PC-9 (cell line): ENCODE data around the gene FHL1. TPM values are rescaled to one million over a fixed set of nuclear protein-coding genes. Genes with fewer than 3 reads are reported as not detected.

Experiments
- BruUV-seq: library from RNA; stranded (reverse); fragments of 400-500 nt; replicated peaks from 2 replicates; lab custom pipeline; 2021; lab: Mats Ljungman, UMichigan
- CTCF ChIA-PET: fragments of 300-600 bp; sonication (Branson Sonifier 250); formaldehyde crosslinking; loops from one replicate; lab custom pipeline; 2022; ENCODE audit warnings: antibody characterized with exemption; lab: Charles Lee
- POLR2A ChIA-PET: fragments of 300-600 bp; sonication (Branson Sonifier 250); formaldehyde crosslinking; loops from one replicate; lab custom pipeline; 2022; ENCODE audit warnings: antibody characterized with exemption; ENCODE audit not compliant: unreplicated experiment; lab: Charles Lee
- DNase-seq, 2 experiments: peaks; one replicate each; pipeline versions ENCODE4 v3.0.0 to v3.0.0-alpha.2; 2015 to 2022; ENCODE audit warnings: mixed read lengths in 1 of 2
- H2AFZ ChIP-seq: fragments of 200-600 bp; sonication (generic); 2 replicates; pipeline ENCODE4 v1.8.1; 2017; ENCODE audit warnings: antibody characterized with exemption
- H3F3A ChIP-seq: fragments of 200-600 bp; sonication (generic); 2 replicates; pipeline ENCODE4 v1.8.1; 2017; ENCODE audit warnings: antibody characterized with exemption, mild to moderate bottlenecking, low read depth; ENCODE audit not compliant: insufficient read depth
- H3K27ac ChIP-seq: fragments of 200-600 bp; sonication (generic); 2 replicates; pipeline ENCODE4 v1.6.1; 2016; ENCODE audit warnings: mixed run types
- H3K27me3 ChIP-seq: fragments of 200-600 bp; sonication (generic); 2 replicates; pipeline ENCODE4 v1.6.1; 2016; ENCODE audit warnings: low read depth, mixed run types; ENCODE audit not compliant: insufficient read depth
- H3K36me3 ChIP-seq: fragments of 200-600 bp; sonication (generic); 2 replicates; pipeline ENCODE4 v1.6.1; 2016; ENCODE audit warnings: low read depth, mixed run types
- H3K4me1 ChIP-seq: fragments of 200-600 bp; sonication (generic); replicated peaks from 2 replicates; pipeline ENCODE4 v1.6.1; 2016; ENCODE audit warnings: mixed run types; ENCODE audit not compliant: insufficient read depth
- H3K4me2 ChIP-seq: fragments of 200-600 bp; sonication (generic); 2 replicates; pipeline ENCODE4 v1.6.1; 2017; ENCODE audit warnings: mixed run types
- H3K4me3 ChIP-seq: fragments of 200-600 bp; sonication (generic); 2 replicates; pipeline ENCODE4 v1.6.1; 2016; ENCODE audit warnings: mixed run types
- H3K79me2 ChIP-seq: fragments of 200-600 bp; sonication (generic); 2 replicates; pipeline ENCODE4 v1.6.1; 2017; ENCODE audit warnings: low read depth, mixed run types
- H3K9me2 ChIP-seq: fragments of 200-600 bp; sonication (generic); 2 replicates; pipeline ENCODE4 v1.8.1; 2017; ENCODE audit warnings: mild to moderate bottlenecking; ENCODE audit not compliant: insufficient read depth
- H3K9me3 ChIP-seq: fragments of 200-600 bp; sonication (generic); 2 replicates; pipeline ENCODE4 v1.8.1; 2016; ENCODE audit warnings: low read depth; ENCODE audit not compliant: insufficient read depth
- H4K20me1 ChIP-seq: fragments of 200-600 bp; sonication (generic); 2 replicates; pipeline ENCODE4 v1.8.1; 2017; ENCODE audit not compliant: insufficient read depth
- CTCF ChIP-seq: fragments of 200-600 bp; sonication (generic); conservative IDR thresholded peaks from 2 replicates; pipeline ENCODE4 v1.6.1; 2017; ENCODE audit warnings: mixed run types, antibody characterized with exemption, mild to moderate bottlenecking, moderate library complexity
- EZH2 ChIP-seq: fragments of 200-600 bp; sonication (generic); IDR thresholded peaks from 2 replicates; pipeline ENCODE4 v1.8.0; 2017; ENCODE audit warnings: antibody characterized with exemption, low read depth
- intact Hi-C: fragments of 100-400 bp; cut with micrococcal nuclease; formaldehyde crosslinking; loops from one replicate; pipeline ENCODE4 v1.10.0; 2022; ENCODE audit not compliant: unreplicated experiment
- total RNA-seq: library from RNA; stranded (reverse); gene quantifications from 2 replicates; pipeline ENCODE4 v1.2.3, GENCODE V29; 2021

FHL1 gene
- total RNA-seq, 1 experiment from 2014 or later: 0.65 TPM

GRCh38 chrX:136192135-136192534, 44.8 kb downstream of the FHL1 start:
- no TSS peak for BruUV-seq
- DNase-seq: no peak
- Histone ChIP-seq H3K27ac (no peak overlapping the region), H3K4me3 (no peak overlapping the region), H3K27me3 (no peaks in the 10 kb centered on the region), H4K20me1 (no peaks in the 10 kb centered on the region), H3K79me2 (no peaks in the 10 kb centered on the region), H3K4me2 (no peak overlapping the region), H3K9me2 (no peaks in the 10 kb centered on the region), H3F3A (no peaks in the 10 kb centered on the region), H3K4me1 (no peaks in the 10 kb centered on the region), H3K36me3 (no peaks in the 10 kb centered on the region), H2AFZ (no peak overlapping the region), H3K9me3 (no peaks in the 10 kb centered on the region)
- intact Hi-C loops: no loop called here
- CTCF ChIA-PET: no interaction called here
- POLR2A ChIA-PET: no interaction called here
- TF ChIP-seq EZH2: no peak

GRCh38 chrX:136192839-136193414, 45.6 kb downstream of the FHL1 start:
- Histone ChIP-seq H4K20me1 (no peaks in the 10 kb centered on the region), H3K4me3 (no peak overlapping the region), H3K9me2 (no peaks in the 10 kb centered on the region), H3K36me3 (no peaks in the 10 kb centered on the region), H3K4me2 (no peak overlapping the region), H3K4me1 (no peaks in the 10 kb centered on the region), H3K27ac (no peak overlapping the region), H3F3A (no peaks in the 10 kb centered on the region), H2AFZ (no peak overlapping the region), H3K9me3 (no peaks in the 10 kb centered on the region), H3K27me3 (no peaks in the 10 kb centered on the region), H3K79me2 (no peaks in the 10 kb centered on the region)
- TF ChIP-seq CTCF: no peak
- no peak for TF ChIP-seq EZH2
- intact Hi-C loops: no loop called here
- CTCF ChIA-PET: no interaction called here
- DNase-seq: no peak
- BruUV-seq: no TSS peak
- POLR2A ChIA-PET: no interaction called here

GRCh38 chrX:136193771-136194170, 46.4 kb downstream of the FHL1 start:
- Histone ChIP-seq H4K20me1 (no peaks in the 10 kb centered on the region), H2AFZ (no peak overlapping the region), H3K27me3 (no peaks in the 10 kb centered on the region), H3K9me3 (no peaks in the 10 kb centered on the region), H3K79me2 (no peaks in the 10 kb centered on the region), H3K4me1 (no peaks in the 10 kb centered on the region), H3K4me3 (no peak overlapping the region), H3K36me3 (no peaks in the 10 kb centered on the region), H3K9me2 (no peaks in the 10 kb centered on the region), H3K4me2 (no peak overlapping the region), H3K27ac (no peak overlapping the region), H3F3A (no peaks in the 10 kb centered on the region)
- ChIA-PET POLR2A (no interaction called here), CTCF (no interaction called here)
- no peak for TF ChIP-seq EZH2
- TF ChIP-seq CTCF: no peak
- no peak for DNase-seq
- intact Hi-C loops: no loop called here
- BruUV-seq: no TSS peak

GRCh38 chrX:136194536-136194935, 47.2 kb downstream of the FHL1 start:
- Histone ChIP-seq H3K27ac (no peak overlapping the region), H3K9me3 (no peaks in the 10 kb centered on the region)
- no TSS peak for BruUV-seq

More at GRCh38 chrX:136194536-136194935, 47.2 kb downstream of the FHL1 start:
- Histone ChIP-seq H2AFZ (no peak overlapping the region), H3K27me3 (no peaks in the 10 kb centered on the region), H3F3A (no peaks in the 10 kb centered on the region), H4K20me1 (no peaks in the 10 kb centered on the region), H3K9me2 (no peaks in the 10 kb centered on the region), H3K4me1 (no peaks in the 10 kb centered on the region), H3K4me3 (no peak overlapping the region), H3K36me3 (no peaks in the 10 kb centered on the region), H3K4me2 (no peak overlapping the region), H3K79me2 (no peaks in the 10 kb centered on the region)
- CTCF ChIA-PET: no interaction called here
- intact Hi-C loops: no loop called here
- no peak for DNase-seq
- POLR2A ChIA-PET: no interaction called here
- TF ChIP-seq CTCF: no peak
